Measurements from ENCODE around the gene CRTC1.

DNA sequence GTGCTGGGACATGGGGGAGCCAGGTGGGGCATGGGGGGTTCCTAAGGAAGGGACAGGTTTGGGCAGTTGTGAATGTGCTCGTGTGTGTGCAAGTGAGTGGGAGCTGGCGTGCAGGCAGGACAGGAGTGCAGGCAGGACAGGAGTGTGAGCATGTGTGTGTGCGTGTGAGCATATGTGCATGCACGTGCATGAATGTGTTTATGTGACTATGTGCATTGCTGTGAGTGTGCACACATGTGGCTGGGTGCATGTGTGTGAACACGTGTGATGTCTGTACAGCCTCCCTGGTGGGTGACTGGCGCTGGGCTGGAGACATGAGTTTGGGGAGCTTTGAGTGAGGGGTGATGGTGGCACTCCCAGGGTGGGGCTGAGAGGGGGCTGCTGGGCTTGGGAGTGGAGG lies 33.4 kb downstream of the CRTC1 start:
- TF ChIP-seq JUNB (CRISPR knock-in tag; IDR thresholded peaks at IDR 0.05; ENCODE audit: borderline replicate concordance) (no peak), ESRRA (CRISPR knock-in tag; IDR thresholded peaks at IDR 0.05; ENCODE audit: low read depth) (no peak), SNAI1 (CRISPR knock-in tag; IDR thresholded peaks at IDR 0.05; ENCODE audit: borderline replicate concordance) (no peak), EZH2 (conservative IDR thresholded peaks at IDR 0.05; ENCODE audit: low read depth, low read length) (no peak), SAFB2 (CRISPR knock-in tag; IDR thresholded peaks at IDR 0.05; ENCODE audit: borderline replicate concordance, low read depth) (no peak), EP300 (IDR thresholded peaks at IDR 0.05; ENCODE audit: low read depth in 2 of 2, low read length in 2 of 2) (no peak), EP300 (CRISPR knock-in tag; IDR thresholded peaks at IDR 0.05; ENCODE audit: borderline replicate concordance) (no peak), RAD21 (CRISPR knock-in tag; IDR thresholded peaks at IDR 0.05) (no peak), GABPB1 (CRISPR knock-in tag; IDR thresholded peaks at IDR 0.05) (no peak), GABPA (IDR thresholded peaks at IDR 0.05; ENCODE audit: low read depth, low read length) (no peak), GABPA (CRISPR knock-in tag; IDR thresholded peaks at IDR 0.05; ENCODE audit: low read depth) (no peak), ZNF263 (CRISPR knock-in tag; IDR thresholded peaks at IDR 0.05) (no peak), ELF3 (CRISPR knock-in tag; IDR thresholded peaks at IDR 0.05) (no peak), ZNF121 (CRISPR knock-in tag; IDR thresholded peaks at IDR 0.05) (no peak), SIN3B (IDR thresholded peaks at IDR 0.05; ENCODE audit: low read length) (no peak), NR2C2 (CRISPR knock-in tag; IDR thresholded peaks at IDR 0.05; ENCODE audit: borderline replicate concordance) (no peak)

All from HepG2 (cell line).